ENCODE data around the gene PAAF1.

The PAAF1 gene

DNA sequence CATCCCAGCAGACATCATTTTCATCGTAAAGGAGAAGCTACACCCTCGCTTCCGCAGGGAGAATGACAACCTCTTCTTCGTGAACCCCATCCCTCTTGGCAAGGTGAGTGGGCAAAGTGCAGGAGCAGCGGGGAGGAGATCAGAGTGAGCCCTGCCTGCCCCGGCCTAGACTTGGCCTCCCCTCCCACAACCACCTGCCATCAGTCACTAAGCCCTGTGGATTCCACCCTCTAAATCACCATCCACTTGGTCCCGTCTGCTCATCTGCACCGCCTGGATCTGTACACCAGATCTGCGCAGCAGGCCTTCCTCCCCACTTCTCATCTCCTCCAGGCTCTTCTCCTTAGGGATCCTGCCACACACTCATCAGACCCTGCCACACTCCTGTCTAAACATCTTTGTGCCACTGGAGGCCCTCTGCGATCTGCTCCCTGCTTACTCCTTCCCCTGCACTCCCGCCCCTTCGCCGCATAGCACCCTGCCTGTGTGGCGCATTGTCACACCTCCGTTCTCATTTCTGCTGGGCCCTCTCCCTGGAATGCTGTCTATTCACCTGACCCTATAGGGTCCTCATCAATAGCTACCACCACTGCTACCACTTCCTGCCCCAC is 91.7 kb downstream of the PAAF1 start:
- no peak overlapping the region for H3K4me3 ChIP-seq
- H3K27ac ChIP-seq = no peak overlapping the region

DNA sequence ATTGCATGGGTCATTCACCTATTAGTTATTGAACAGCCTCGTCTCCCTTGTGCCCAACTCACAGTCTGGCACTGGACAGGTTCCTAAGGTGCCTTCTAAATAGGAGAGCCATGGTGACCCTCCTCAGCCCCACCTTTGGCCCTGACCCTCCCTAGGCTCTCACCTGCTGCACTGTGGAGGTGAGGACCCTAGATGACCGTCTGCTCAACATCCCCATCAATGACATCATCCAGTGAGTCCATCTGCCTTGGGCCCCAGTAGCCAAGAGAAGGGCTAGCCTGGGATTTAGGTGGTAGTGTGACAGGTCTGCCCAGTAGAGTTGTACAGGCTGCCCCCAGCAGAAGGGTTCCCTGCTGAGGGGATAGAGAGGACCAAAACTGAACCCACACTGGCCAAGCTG is 92.3 kb downstream of the PAAF1 start:
- Histone ChIP-seq H3K4me3 (no peak overlapping the region), H3K27ac (peak overlapping the region in 3 of 21 experiments; percentile 34 to 69 (median 39))

DNA sequence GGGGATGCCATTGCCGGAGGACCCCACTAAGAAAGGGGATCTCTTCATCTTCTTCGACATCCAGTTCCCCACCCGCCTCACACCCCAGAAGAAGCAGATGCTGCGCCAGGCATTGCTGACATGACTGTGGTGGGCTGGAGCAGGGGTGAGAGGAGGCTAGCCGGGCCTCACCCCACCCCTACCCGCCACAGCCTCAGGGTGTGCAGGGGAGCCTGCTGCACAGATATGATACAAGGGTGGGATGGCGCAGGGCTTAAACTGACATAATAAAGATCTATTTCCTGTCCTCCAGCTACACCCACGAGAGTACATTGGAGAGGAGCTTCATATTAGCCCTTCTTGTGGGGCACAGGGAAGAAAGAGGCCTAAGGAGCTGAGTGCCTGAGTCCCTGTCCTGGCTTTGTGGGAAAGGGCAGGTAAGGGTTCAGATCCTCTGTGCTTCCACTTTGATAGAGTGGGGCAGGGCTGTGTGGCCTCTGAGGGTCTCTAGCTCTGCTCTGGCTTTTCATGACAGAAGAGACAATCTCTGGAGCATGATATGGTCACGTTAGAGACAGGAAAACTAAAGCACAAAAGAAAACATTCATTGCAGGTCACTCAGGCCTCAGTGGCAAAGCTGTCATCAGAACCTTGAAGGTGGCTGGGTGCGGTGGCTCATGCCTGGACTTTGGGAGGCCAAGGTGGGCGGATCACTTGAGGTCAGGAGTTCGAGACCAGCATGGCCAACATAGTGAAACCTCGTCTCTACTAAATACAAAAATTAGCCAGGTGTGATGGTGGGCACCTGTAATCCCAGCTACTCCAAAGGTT is 93.4 kb downstream of the PAAF1 start:
- H3K27ac ChIP-seq = peak overlapping the region in 5 of 21 experiments; percentile 20 to 69 (median 60)
- no peak overlapping the region for H3K4me3 ChIP-seq

DNA sequence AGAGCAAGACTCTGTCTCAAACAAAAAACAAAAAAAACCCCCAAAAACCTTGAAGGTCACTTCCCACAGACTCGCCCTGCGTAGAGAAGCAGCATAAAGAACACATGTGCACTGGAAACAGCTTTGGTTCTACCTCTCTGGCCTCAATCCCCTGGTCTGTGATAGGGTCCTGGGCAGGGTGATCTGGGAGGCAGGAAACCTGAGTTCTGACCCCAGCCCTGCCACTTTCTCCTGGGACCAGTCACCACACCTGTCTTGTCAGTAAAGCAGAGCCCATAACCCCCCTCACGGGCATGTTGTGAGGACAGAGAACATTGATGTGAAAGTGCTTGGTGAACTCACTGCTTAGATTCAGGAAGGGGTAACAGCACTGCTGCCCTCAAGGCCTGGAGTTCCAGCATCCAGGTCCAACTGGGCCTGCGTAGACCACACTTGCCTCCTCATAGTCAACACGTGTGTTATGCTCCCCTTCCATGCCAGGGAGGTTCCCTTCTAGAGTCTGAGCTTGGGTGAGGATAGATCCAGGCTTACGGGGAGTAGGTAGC is 94.4 kb downstream of the PAAF1 start:
- peak overlapping the region in 4 of 21 experiments; percentile 13 to 69 (median 52) for H3K27ac ChIP-seq
- no peak overlapping the region for H3K4me3 ChIP-seq

DNA sequence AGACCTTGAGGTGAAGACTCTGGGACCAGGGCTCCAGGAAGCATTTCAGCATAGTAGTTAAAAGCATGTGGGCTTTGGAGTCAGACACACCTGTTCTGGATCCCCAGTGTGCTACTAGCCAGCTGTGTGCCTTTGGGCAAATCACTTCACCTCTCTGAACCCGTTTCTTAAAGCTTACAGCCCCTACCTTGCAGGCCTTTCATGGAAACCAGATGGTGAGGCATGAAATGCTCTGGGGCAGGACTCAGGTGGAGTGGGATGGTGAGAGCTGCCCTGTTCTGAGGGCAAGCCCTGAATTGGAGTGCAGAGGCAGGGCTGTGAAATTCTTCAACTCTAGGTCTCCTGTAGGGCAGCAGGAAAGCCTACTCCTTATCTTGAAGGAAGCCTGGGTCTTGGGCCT is 95.4 kb downstream of the PAAF1 start:
- H3K27ac ChIP-seq = peak overlapping the region in 2 of 21 experiments; percentile 21 to 78
- H3K4me3 ChIP-seq = no peak overlapping the region

DNA sequence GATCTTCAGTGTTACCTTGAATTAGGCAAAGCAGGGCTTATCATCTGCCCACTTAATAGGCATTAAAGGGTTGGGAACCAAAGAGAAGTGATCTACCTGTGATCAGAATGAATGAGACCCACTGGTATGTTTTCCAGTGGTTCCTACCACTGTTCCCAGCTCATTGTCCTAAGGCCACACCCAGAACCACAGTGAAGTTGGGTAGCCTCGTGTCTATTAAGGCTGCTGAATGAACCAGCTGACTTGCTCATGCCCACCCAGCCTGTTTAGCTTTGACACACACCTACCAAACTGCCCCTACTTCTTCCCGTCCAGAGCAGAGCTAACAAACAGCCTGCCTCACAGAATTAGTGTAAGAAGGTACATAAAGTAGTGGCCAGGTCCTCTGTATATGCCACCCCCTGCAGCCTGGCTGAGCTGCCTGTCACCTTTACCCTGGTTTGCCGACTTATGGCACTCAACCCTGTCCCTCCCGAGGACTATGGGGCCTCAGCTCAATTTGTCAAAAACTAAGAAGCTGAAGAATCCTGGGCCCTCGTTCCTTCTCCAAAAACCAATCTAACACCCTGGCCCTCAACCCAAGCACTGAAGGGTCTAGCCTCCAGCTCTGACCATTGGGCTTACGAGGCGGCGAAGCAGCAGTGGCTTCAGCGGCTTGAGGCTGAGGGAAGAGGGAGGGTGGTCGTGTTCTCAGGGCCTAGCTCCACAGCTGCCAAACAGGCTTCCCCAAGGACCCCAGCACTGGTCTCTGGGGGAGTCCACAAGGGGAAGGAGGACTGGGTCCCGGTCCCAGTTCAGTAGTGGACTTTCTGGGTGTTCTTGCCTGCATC is 96.0 kb downstream of the PAAF1 start:
- H3K4me3 ChIP-seq = no peak overlapping the region
- H3K27ac ChIP-seq = peak overlapping the region in 9 of 21 experiments; percentile 47 to 78 (median 59)

- H3K27ac ChIP-seq = peak overlapping the region in 9 of 21 experiments; percentile 5 to 78 (median 52)
- no peak overlapping the region for H3K4me3 ChIP-seq
Observed at GRCh38 chr11:73974604-73975478, 98.0 kb downstream of the PAAF1 start.

DNA sequence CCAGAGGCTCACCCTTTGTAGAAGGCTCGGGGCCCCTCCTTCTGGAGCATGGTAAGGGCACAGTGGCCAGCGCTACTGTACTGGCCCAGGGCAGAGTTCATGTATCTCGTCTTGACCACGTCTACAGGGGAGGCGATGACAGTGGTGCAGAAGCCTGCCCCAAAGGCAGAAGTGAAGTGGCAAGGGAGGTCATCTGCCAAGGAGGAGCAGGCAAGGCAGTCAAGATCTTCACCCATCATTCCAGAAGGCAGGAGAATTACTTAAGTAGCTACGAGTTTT is 98.6 kb downstream of the PAAF1 start:
- H3K4me3 ChIP-seq = no peak overlapping the region
- H3K27ac ChIP-seq = peak overlapping the region in 5 of 21 experiments; percentile 8 to 78 (median 59)

GRCh38 chr11:73976451-73977151 is 99.8 kb downstream of the PAAF1 start:
- Histone ChIP-seq H3K27ac (peak overlapping the region in 3 of 21 experiments; percentile 10 to 92 (median 81)), H3K4me3 (no peak overlapping the region)

GRCh38 chr11:73977856-73978519 is 101.2 kb downstream of the PAAF1 start:
- H3K27ac ChIP-seq = peak overlapping the region in 6 of 21 experiments; percentile 3 to 94 (median 50)
- peak overlapping the region in 1 of 7 experiments; percentile 0 for H3K4me3 ChIP-seq

DNA sequence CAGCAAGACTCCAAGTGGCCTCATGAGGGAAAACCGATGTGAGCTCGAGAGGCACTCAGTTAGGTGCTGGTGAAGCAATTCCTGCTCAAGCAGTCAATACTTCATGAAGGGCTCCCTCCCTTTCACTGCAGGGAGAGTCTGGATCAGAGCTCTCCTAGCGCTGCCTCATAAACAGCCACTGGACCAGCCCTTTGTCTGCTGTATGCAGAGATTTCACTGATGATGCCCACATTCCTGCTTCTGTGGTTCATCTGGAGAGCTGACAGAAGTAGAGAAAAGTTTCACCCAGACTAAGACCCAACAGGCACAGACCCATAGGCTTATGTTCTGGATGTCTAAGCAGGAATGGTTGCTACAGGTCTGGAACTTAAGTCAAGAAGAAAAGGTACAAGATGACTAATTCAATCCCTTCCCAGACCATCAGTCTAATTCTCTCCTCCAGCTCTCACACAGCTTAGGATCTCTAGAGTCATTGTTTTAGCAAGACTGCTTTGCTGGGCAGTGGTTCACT is 101.8 kb downstream of the PAAF1 start:
- Histone ChIP-seq H3K4me3 (peak overlapping the region in 1 of 7 experiments; percentile 0), H3K27ac (peak overlapping the region in 11 of 21 experiments; percentile 3 to 96 (median 82))

DNA sequence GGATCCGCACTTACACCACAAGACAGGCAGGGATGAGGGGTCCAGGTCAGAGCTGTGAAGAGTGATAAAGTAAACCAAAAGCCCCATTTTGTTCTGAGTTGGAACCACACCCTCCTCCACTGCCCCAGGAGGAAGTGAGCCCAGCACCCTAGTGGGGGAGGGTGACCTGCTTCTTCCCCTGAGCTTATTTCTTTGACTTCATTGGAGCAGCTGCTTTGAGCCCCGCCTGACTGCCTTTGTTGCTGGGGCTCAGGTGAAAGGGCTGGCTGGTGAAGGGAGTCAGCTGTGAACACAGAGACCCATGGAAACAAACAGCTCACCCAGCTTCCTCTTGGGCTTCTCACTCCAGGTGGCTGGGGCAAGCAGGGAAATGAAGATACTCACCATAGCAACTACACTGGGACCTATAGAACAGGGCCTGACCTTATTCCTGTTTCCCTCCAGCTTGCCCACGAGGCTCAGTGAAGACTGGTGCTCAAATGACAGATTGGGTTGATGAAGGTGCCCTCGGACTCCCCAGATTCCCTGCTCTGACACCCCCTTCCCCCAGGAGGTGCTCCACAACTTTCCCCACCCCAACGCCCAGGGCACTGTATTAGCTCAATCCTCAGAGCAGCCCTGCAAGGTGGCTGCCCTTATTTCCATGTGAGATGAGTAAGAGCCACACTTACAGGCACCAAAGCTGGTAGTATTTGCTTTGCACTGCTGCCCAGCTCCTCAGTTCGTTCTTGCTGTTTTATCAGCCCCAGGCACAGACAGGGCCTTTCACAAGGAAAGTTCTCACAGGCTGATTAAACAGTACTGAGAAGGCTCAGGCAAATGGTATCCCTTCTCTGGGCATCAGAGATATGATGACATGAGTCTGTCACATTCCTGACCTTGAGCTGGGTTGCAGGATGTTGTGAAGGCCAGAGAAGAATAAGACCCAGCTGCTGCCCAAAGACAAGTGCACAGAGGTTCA is 103.5 kb downstream of the PAAF1 start:
- Histone ChIP-seq H3K4me3 (peak overlapping the region; percentile 42 to 69 (median 55)), H3K27ac (peak overlapping the region in 16 of 21 experiments; percentile 16 to 96 (median 82))
